HAP-1 (cell line): ENCODE measurements around the gene WDR18.

ENCODE experiments used
- DNase-seq, 2 experiments: peaks; one replicate each; pipeline ENCODE4 v3.0.0-alpha.2; 2016 to 2020; ENCODE audit warnings: low spot score in 2 of 2
- H3K27me3 ChIP-seq: fragments of 250-450 bp; sonication (Bioruptor Pico); 2 replicates; pipeline ENCODE4 v1.5.1; 2020; ENCODE audit warnings: low read depth, mild to moderate bottlenecking, moderate library complexity
- H3K36me3 ChIP-seq: fragments of 250-450 bp; sonication (Bioruptor Pico); replicated peaks from 2 replicates; pipeline ENCODE4 v1.5.1; 2020; ENCODE audit warnings: mild to moderate bottlenecking
- H3K4me1 ChIP-seq: fragments of 250-450 bp; sonication (Bioruptor Pico); 2 replicates; pipeline ENCODE4 v1.5.1; 2020; ENCODE audit warnings: mild to moderate bottlenecking
- H3K4me3 ChIP-seq: fragments of 250-450 bp; sonication (Bioruptor Pico); 2 replicates; pipeline ENCODE4 v1.5.1; 2020; ENCODE audit warnings: mild to moderate bottlenecking, moderate library complexity
- H3K9me3 ChIP-seq: fragments of 250-450 bp; sonication (Bioruptor Pico); 2 replicates; pipeline ENCODE4 v1.5.1; 2020; ENCODE audit warnings: mild to moderate bottlenecking, moderate library complexity
- in situ Hi-C: fragments of 300-500 bp; cut with MboI; formaldehyde crosslinking; loops from 3 replicates; pipeline ENCODE4 v1.14.3; 2020; ENCODE audit warnings: low sequenced_read_pairs, inconsistent platforms, mixed read lengths

WDR18 gene

DNA sequence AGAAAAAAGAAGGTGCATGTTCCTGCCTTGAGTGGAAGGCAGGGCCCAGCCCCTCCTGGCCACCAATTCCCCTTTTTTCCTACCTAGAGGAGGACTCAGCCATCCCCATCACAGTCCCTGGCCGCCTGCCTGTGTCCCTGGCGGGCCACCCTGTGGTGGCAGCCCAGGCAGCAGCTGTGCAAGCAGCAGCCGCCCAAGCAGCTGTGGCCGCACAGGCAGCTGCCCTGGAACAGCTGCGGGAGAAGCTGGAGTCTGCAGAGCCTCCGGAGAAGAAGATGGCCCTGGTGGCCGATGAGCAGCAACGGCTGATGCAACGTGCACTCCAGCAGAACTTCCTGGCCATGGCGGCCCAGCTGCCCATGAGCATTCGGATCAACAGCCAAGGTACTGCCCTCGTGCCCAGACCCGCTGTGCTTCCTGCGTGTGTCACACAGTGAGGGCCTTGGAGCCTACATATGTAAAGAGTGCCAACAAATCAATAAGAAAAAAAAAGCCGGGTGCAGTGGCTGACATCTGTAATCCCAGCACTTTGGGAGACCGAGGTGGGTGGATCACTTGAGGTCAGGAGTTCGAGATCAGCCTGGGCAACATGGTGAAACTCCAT lies 17.6 kb upstream of the WDR18 start:
- DNase-seq, result no peak
- peaks cover 11% of the 10 kb centered on the region for H3K9me3 ChIP-seq
- H3K27me3 ChIP-seq, result no peaks in the 10 kb centered on the region
- H3K4me3 ChIP-seq, result no peak overlapping the region
- peaks cover 66% of the 10 kb centered on the region for H3K36me3 ChIP-seq
- in situ Hi-C loops, result no loop called here
- H3K4me1 ChIP-seq, result no peaks in the 10 kb centered on the region

DNA sequence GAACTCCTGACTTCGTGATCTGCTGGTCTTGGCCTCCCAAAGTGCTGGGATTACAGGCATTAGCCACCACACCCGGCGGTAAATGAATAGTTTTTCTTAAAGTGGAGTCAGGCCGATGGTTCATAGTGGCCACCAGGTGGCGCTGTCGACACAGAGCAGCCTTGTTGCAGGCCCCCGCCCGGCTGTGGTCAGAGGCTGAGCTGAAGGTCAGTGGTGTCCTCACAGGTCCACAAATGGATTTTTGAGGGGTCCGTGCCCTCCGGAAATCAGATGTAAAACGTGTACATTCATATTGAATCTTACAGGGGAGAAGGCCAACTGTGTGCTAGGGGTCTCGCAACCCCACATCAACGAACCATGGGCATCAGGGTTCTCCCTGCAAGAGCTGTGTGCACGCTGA lies 13.4 kb upstream of the WDR18 start:
- peaks cover 48% of the 10 kb centered on the region for H3K36me3 ChIP-seq
- H3K27me3 ChIP-seq, result no peaks in the 10 kb centered on the region
- H3K4me1 ChIP-seq, result no peaks in the 10 kb centered on the region
- H3K4me3 ChIP-seq, result no peak overlapping the region
- DNase-seq, result no peak
- H3K9me3 ChIP-seq, result peaks cover 11% of the 10 kb centered on the region
- in situ Hi-C loops, result no loop called here

DNA sequence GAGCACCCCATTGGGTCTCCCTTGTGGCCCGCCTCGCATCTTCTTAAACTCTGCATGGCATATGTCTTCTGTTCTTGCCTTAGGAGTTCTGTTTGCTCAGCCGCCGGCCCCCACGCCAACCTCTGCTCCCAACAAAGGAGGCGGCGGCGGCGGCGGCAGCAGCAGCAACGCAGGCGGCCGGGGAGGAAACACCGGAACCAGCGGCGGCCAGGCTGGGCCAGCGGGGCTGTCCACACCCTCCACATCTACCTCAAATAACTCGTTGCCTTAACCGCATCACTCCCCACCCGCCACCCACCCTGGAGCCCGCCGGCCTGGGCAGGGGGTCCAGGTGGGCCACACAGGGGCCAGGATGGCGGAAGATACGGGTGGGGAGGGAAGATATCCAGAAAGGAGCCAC lies 12.3 kb upstream of the WDR18 start:
- in situ Hi-C loops, result no loop called here
- Histone ChIP-seq H3K4me1 (no peaks in the 10 kb centered on the region), H3K4me3 (no peak overlapping the region), H3K36me3 (peaks cover 44% of the 10 kb centered on the region), H3K9me3 (peaks cover 11% of the 10 kb centered on the region), H3K27me3 (no peaks in the 10 kb centered on the region)
- no peak for DNase-seq

DNA sequence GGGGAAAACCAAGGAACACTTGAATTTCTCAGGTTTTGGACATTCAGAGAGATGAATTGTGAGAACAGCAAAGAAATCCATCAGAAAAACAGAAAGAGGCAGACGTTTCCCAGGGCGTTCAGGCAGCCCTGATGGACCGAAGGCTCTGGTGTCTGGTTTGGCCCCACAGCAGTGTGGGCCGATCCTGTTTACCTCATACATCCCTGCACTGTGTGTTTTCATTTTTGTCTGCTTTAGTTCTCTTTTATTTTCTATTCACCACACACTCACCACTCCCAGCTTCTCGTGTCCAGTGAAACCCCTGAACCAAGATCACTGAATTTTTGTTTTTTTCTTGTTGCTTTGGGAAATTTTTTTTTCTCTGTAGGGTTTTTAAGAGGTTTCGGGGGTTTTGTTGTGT lies 11.9 kb upstream of the WDR18 start:
- in situ Hi-C loops, result no loop called here
- H3K4me3 ChIP-seq, result no peak overlapping the region
- H3K36me3 ChIP-seq, result peaks cover 39% of the 10 kb centered on the region
- no peak for DNase-seq
- H3K27me3 ChIP-seq, result no peaks in the 10 kb centered on the region
- no peaks in the 10 kb centered on the region for H3K4me1 ChIP-seq
- H3K9me3 ChIP-seq, result peaks cover 11% of the 10 kb centered on the region

DNA sequence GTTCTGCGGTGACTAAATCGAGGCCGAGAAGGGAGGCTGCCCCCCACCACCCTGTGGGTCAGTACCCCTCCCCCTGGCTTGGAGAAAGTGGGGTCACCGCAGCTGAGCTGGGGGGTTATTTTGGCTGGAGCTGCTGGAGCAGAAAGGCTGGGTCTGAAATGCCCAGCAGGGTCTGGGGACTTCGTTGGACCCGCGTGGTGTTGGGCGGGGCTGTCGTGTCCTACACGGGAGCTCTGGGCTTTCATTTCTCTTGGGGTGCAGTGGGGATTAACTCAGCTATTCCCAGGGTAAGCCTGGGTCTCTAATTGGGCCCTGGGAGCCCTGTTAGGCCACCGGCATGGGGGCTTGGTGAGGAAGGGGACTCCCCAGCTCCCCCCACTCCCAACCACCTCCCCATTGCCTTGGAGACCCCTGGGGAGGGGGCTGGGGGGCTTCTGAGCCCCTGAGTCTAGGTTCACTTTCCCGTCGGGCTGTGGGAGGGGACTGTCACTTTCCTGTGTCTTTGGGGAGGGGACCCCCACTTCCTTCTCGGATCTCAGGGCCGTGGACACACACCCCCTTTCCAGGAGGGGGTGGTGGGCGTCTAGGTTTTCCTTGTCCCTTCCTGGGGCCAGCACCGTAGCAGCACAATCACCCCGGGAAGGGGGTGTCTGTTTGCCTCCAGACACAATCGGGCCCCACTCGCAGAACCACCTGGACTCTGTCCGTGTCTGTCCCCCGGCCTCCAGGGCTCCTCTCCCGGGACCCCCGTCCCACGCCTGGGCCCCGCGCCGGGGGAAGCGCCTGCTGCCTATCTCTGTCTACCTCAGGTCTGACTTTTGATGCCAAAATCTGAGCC lies 10.2 kb upstream of the WDR18 start:
- in situ Hi-C loops, result no loop called here
- peaks cover 11% of the 10 kb centered on the region for H3K9me3 ChIP-seq
- no peak overlapping the region for H3K4me3 ChIP-seq
- no peak for DNase-seq
- H3K27me3 ChIP-seq, result no peaks in the 10 kb centered on the region
- peaks cover 28% of the 10 kb centered on the region for H3K36me3 ChIP-seq
- H3K4me1 ChIP-seq, result no peaks in the 10 kb centered on the region

DNA sequence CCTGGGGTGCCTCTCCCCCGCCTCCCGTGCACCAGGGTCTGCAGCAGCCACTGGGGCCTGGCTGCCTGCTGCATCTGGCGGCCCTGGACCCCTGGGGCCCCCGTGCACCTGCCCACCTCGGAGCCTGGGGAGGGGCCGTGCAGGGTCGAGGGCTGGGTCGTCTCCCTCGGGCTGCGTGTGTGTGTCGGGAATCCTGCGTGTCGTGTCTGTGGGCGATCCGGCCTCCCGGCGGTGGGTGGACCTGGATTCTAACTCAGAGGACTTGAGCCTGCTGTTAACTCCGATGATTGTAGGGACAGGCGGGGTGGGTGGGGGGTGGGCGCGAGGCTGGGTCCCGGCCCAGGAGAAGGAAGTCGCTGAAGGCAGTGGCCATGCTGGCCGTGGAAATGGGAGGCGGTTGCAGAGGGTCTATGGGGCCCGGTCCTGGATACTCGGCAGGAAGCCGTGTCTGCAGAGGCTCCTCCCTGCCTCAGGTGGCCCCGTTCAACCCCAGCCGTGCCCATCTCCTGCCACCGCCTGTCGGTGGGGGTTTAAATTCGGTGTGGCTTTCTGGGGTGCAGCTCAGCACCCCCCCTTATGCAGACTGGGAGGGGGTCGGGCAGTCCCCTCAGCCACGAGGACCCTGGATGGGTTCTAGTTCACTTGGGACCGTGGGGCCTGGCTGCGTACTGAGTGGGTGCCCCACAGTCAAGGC lies 9.4 kb upstream of the WDR18 start:
- in situ Hi-C loops, result no loop called here
- Histone ChIP-seq H3K9me3 (peaks cover 11% of the 10 kb centered on the region), H3K36me3 (peaks cover 22% of the 10 kb centered on the region), H3K4me3 (no peak overlapping the region), H3K4me1 (no peaks in the 10 kb centered on the region), H3K27me3 (no peaks in the 10 kb centered on the region)
- DNase-seq, result no peak

DNA sequence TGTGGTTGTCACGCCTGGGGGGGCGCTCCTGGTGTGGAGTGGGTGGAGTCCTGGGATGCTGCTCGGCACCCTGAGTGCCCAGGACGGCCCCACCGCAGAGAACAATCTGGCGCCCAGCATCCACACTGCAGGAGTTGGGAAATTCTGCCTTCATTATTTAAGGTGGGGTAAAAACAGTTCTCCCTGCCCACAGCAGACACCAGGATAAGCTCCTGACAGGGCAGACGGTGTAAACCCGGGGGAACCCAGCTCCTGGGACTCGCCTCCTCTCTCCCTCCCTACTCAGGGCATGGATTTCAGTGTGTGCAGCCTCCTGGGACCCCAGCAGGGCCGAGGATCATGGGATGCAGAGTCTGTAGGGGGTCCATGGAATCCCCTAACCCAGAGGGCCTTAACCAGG lies 7.7 kb upstream of the WDR18 start:
- no peak for DNase-seq
- Histone ChIP-seq H3K27me3 (no peaks in the 10 kb centered on the region), H3K36me3 (peaks cover 4% of the 10 kb centered on the region), H3K4me3 (no peak overlapping the region), H3K4me1 (no peaks in the 10 kb centered on the region), H3K9me3 (no peaks in the 10 kb centered on the region)
- in situ Hi-C loops, result no loop called here

- no peaks in the 10 kb centered on the region for H3K4me1 ChIP-seq
- H3K9me3 ChIP-seq, result no peaks in the 10 kb centered on the region
- no peak for DNase-seq
- in situ Hi-C loops, result no loop called here
- no peaks in the 10 kb centered on the region for H3K36me3 ChIP-seq
- H3K27me3 ChIP-seq, result no peaks in the 10 kb centered on the region
- no peak overlapping the region for H3K4me3 ChIP-seq
These were observed 7.1 kb upstream of the WDR18 start for GRCh38 chr19:977058-977464.

DNA sequence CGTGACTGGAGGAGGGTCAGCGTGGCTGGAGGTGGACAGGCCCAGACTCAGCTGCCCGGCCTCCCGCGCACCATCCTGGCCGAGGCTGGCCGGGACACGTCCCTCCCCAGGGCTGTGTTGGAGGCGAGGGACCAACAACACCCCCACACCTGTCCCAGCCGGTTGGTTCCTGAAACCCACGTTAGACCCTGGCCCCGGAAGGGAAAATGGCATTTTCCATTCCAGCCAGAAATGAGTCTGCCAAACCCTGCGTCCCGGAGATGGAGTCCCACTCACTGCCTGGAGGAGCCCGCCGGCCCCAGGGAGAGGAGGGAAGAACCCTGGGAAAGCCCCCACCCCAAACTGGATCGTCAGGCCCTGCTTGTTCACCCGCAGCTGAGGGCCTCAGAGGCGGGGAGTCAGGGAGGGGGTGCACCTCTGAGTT lies 4.8 kb upstream of the WDR18 start:
- peaks cover 9% of the 10 kb centered on the region for H3K4me1 ChIP-seq
- no peaks in the 10 kb centered on the region for H3K9me3 ChIP-seq
- no peak overlapping the region for H3K4me3 ChIP-seq
- DNase-seq, result no peak
- H3K27me3 ChIP-seq, result no peaks in the 10 kb centered on the region
- in situ Hi-C loops, result no loop called here
- peaks cover 2% of the 10 kb centered on the region; the same call in 1 of the 2 replicates for H3K36me3 ChIP-seq

GRCh38 chr19:980133-980998 lies 3.8 kb upstream of the WDR18 start:
- H3K36me3 ChIP-seq, result peaks cover 4% of the 10 kb centered on the region
- peaks cover 9% of the 10 kb centered on the region for H3K4me1 ChIP-seq
- no peaks in the 10 kb centered on the region for H3K9me3 ChIP-seq
- in situ Hi-C loops, result loop anchor here (10.0 kb wide), 1 partner anchor 206 kb away; no protein-coding TSS in a partner anchor
- no peak overlapping the region for H3K4me3 ChIP-seq
- peak in 1 of 2 experiments; percentile 58 for DNase-seq
- no peaks in the 10 kb centered on the region for H3K27me3 ChIP-seq

GRCh38 chr19:982567-983170 lies 1.5 kb upstream of the WDR18 start:
- Histone ChIP-seq H3K27me3 (no peaks in the 10 kb centered on the region), H3K4me1 (peaks cover 9% of the 10 kb centered on the region), H3K9me3 (no peaks in the 10 kb centered on the region), H3K4me3 (peak overlapping the region; percentile 17), H3K36me3 (peaks cover 26% of the 10 kb centered on the region)
- peak; percentile 72 to 87 for DNase-seq
- in situ Hi-C loops, result loop anchor here (10.0 kb wide), 1 partner anchor 208 kb away; no protein-coding TSS in a partner anchor

DNA sequence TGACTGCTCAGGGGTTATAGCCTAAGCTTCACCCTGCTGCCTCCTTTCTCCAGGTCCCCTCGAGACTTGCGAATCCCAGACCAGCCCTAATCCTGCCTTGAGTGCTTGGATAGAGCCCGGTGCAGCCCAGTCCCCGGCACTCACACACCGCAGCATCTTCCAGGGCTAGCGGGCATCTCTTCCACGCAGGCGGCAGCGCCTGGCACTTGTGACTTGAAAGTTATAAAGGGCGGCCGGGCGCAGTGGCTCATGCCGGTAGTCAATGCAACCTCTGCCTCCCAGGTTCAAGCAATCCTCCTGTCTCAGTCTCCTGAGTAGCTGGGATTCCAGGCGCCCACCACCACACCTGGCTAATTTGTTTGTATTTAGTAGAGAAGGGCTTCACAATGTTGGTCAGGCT lies 1.9 kb downstream of the WDR18 start:
- H3K4me3 ChIP-seq, result no peak overlapping the region
- no peak for DNase-seq
- no peaks in the 10 kb centered on the region for H3K9me3 ChIP-seq
- H3K36me3 ChIP-seq, result peaks cover 51% of the 10 kb centered on the region
- H3K27me3 ChIP-seq, result no peaks in the 10 kb centered on the region
- in situ Hi-C loops, result loop anchor here (5.0 to 10.0 kb wide), 2 partner anchors 64 to 211 kb away; no protein-coding TSS in a partner anchor
- H3K4me1 ChIP-seq, result peaks cover 9% of the 10 kb centered on the region

- peaks cover 6% of the 10 kb centered on the region for H3K4me1 ChIP-seq
- no peaks in the 10 kb centered on the region for H3K27me3 ChIP-seq
- no peak overlapping the region for H3K4me3 ChIP-seq
- DNase-seq, result no peak
- peaks cover 62% of the 10 kb centered on the region for H3K36me3 ChIP-seq
- in situ Hi-C loops, result loop anchor here (5.0 to 10.0 kb wide), 2 partner anchors 66 to 213 kb away; no protein-coding TSS in a partner anchor
- H3K9me3 ChIP-seq, result no peaks in the 10 kb centered on the region
These were observed 3.9 kb downstream of the WDR18 start for GRCh38 chr19:988081-988480.
